ENCODE data around the gene NT5C1B.
A peak's percentile ranks its signal among the peaks of the same experiment; 100 is the strongest.

The NT5C1B gene

GRCh38 chr2:18516112-18516511 lies 73.3 kb downstream of the NT5C1B start:
- no peak for TF ChIP-seq CTCF (conservative IDR thresholded peaks at IDR 0.05; ENCODE audit: control insufficient read depth, insufficient read depth, low read depth, low read length)
- DNase-seq (ENCODE audit: low read depth): peak; percentile 26

GRCh38 chr2:18514526-18515461 lies 74.6 kb downstream of the NT5C1B start:
- no peak overlapping the region for H3K4me3 ChIP-seq (ENCODE audit: control insufficient read depth, low read depth, low read length)
- no peak for TF ChIP-seq CTCF (conservative IDR thresholded peaks at IDR 0.05; ENCODE audit: control insufficient read depth, insufficient read depth, low read depth, low read length)
- no peak for DNase-seq (ENCODE audit: low read depth)

More at GRCh38 chr2:18516112-18516511, 73.3 kb downstream of the NT5C1B start:
- no peak overlapping the region for H3K4me3 ChIP-seq (ENCODE audit: control insufficient read depth, low read depth, low read length)
